Stimulated activated CD4-positive, alpha-beta T cell treated with anti-CD3 and anti-CD28 coated beads, Interleukin-15, amount 100 ng/mL, for 24 hours (primary cell): Measurements from ENCODE around the gene ACOT9.
"Not testable (repeated sequence)": the region's sequence is repeated elsewhere in the genome, so short reads cannot be mapped to it uniquely, and the experiment has no call there.

Source experiments
- DNase-seq: peaks from one replicate; pipeline ENCODE4 v3.0.0-alpha.2; 2020

The ACOT9 gene

GRCh38 chrX:23676486-23676885 is 66.6 kb downstream of the ACOT9 start:
- not testable (repeated sequence) for DNase-seq

- DNase-seq: no peak
Observed at GRCh38 chrX:23673108-23673507, 70.0 kb downstream of the ACOT9 start.

- DNase-seq: no peak
Observed at GRCh38 chrX:23670528-23670927, 72.5 kb downstream of the ACOT9 start.

GRCh38 chrX:23668335-23668734 is 74.7 kb downstream of the ACOT9 start:
- DNase-seq: no peak

- DNase-seq: peak; percentile 83
Observed at GRCh38 chrX:23667239-23668177, 75.6 kb downstream of the ACOT9 start, which contains the start of gene PRDX4. TSS of gene PRDX4 (plus strand) at chrX:23667493. CDS start at chrX:23667571, 78 bp downstream.

- no peak for DNase-seq
Observed at GRCh38 chrX:23666282-23666681, 76.8 kb downstream of the ACOT9 start.

GRCh38 chrX:23664496-23664895 is 78.6 kb downstream of the ACOT9 start:
- DNase-seq: no peak

- DNase-seq: peak; percentile 12
Observed at GRCh38 chrX:23662853-23663252, 80.2 kb downstream of the ACOT9 start.

- no peak for DNase-seq
Observed at GRCh38 chrX:23662187-23662586, 80.9 kb downstream of the ACOT9 start.

GRCh38 chrX:23661671-23662070 is 81.4 kb downstream of the ACOT9 start:
- DNase-seq: no peak

- no peak for DNase-seq
Observed at GRCh38 chrX:23660766-23661132, 82.3 kb downstream of the ACOT9 start.

GRCh38 chrX:23660083-23660765 is 82.9 kb downstream of the ACOT9 start:
- not testable (repeated sequence) for DNase-seq

- DNase-seq: no peak
Observed at GRCh38 chrX:23659339-23659738, 83.7 kb downstream of the ACOT9 start.

- no peak for DNase-seq
Observed at GRCh38 chrX:23656684-23657083, 86.4 kb downstream of the ACOT9 start.

GRCh38 chrX:23656091-23656490 is 87.0 kb downstream of the ACOT9 start:
- no peak for DNase-seq
